Eye (tissue), 1 donor: ENCODE measurements around the gene PPP6R2.

Experiments used
- DNase-seq: peaks from one replicate; pipeline ENCODE4 v3.0.0-alpha.2; 2015

PPP6R2 gene

DNA sequence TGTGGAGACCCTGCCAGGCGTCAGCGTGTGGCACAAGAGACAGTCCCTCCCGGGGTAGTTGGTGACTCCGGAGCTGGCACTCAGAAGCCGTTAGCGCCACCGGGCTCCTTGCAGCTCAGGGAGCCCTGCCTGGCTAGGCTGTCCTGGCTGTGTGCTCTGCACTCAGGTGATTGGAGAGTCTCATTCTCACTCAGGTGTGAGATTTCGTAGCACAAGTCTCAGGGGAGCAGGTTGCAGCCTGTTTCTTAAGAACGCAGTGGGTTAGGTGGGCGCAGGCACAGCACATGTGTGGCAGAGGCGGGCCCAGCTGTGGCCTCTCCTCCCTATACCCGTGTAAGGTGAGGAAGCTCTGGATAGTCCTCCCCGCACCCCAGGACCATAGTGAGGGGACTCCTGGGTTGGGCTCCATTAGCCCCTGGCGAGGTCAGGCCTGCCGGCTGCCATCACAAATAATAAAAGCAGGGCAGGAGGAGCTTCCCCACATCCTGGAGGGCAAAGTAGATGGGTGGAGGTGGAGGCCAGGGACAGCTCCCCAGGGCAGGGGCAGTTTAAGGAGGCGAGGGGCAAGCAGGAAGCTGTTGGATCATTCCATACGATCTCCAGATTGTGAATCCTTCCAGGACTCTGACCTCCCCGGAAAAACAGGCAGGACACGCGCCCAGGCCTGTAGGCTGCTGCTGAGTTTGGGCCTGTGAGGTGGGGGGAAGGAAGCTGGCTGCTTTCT is 92.3 kb downstream of the PPP6R2 start:
- no peak for DNase-seq

DNA sequence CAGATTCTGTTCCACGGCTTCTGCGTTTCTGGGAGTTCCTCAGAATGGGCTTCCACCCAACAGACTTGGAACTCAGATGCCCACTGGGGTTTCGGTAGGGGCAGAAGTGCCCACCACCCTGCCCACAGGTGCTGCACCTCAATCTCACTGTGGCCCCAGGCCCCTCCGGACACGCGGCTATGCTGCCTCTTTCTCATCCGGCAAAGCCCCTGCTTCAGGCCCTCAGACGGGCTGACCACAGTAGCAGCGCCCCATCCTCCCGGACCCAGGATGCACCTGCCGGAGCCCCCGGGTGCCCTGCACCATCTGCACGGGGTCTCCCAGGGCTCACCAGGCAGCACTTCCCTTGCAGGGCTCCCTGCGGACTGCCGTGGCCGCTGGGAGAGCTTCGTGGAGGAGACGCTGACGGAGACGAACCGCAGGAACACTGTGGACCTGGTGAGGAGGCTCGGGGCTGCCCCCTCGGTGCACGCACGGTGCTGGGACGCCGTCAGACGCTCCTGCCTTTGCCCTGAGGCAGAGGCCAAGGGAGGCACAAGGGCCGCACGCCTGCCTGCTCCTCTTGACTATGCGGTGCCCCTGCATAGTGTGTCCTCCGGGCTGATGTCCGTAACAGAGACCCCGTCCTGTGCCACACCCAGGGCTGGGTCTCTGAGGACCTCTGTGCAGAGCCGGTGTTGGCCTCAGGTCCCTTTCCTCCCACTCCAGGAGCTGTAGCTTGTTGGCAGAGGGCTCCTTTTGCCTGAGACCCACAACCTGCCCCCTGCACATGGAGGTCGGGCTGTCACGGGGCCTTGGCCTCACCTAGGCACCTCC is 93.1 kb downstream of the PPP6R2 start:
- DNase-seq = no peak

DNA sequence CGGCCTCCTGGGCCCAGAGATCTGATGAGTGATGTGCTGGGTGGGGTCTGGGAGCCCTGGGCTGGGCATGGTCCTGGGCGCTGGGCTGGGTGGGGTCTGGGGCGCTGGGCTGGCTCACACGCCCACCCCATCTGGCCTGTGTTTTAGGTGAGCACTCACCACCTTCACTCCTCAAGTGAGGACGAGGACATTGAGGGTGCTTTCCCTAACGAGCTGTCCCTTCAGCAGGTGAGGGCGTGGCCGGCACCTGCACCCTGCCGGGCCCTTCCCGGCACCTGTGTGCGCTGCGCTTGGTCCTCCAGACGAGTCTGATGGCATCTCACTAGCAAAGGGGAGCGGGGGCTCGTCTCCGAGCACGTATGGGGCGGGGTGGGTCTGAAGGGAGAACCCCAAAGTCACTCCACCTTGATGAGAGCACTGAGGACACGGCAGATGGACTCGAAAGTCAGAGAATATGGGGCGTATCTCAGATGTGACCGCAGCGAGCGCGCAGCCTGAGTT is 93.8 kb downstream of the PPP6R2 start:
- DNase-seq = no peak

DNA sequence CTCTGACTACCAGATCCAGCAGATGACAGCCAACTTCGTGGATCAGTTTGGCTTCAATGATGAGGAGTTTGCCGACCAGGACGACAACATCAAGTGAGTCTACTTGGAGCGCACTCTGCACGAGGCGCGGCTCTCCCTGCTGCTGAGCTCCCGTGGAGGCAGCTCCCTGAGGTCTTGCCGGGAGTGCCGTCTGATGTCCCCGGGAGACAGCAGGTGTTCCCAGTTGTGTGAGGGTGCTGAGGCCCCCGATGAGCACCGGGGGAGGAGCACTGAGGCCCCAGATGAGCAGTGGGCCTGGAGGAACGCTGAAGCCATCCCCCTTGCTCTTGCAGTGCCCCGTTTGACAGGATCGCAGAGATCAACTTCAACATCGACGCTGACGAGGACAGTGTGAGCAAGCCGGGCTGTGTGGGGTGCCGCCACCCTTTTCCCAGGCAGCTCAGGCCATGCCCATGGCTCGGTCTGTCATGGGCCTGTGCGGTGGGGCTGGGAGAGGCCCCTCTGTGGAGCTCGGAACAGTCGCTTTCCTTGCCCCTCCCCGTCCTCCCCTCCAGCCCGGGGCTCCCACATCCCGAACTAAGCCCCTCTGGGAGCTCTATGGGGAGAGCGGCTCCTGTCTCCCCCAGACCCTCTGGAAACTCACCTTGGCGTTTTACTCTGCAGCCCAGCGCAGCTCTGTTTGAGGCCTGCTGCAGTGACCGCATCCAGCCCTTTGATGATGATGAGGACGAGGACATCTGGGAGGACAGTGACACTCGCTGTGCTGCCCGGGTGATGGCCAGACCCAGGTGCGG is 94.6 kb downstream of the PPP6R2 start:
- DNase-seq = no peak

DNA sequence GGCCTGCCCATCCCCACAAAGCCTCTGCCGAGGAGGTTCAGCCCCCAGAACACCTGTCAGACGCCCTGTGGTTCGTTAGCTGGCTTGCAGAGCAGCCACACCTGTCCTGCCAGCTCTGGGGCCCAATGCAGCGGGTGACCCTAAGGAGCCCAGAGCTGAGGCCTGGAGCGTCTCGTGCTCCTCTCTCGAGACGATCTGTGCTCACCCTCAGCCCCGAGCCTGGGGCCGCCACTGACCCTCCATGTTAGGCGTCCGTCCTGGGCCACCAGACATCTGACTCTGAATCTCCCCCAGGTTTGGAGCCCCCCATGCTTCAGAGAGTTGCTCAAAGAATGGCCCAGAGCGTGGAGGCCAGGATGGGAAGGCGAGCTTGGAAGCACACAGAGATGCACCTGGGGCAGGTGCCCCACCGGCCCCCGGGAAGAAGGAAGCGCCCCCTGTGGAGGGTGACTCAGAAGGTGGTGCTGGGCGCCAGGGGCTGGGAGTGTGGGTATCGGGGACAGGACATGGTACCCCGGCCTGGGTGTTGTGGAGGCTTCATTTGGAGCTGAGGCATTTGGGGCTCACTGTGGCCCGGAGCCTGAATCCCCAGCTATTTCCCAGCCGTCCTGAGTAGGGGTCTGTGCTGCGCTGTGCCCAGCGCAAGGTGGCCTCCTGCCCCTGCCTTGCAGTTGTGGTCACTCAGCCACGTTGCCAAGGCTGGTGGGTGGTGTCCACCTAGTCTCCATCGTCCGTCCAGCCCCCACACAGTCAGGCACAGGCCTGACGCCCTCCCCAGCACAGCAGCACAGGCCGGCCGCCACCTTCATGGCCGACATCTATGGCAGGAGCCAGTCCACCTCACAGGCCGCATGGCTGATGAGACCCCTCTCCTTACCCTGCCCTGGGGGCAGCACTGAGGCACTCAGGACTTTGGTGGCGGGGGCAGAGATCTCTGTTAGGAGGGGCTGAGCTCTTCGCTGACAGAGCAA is 95.5 kb downstream of the PPP6R2 start:
- no peak for DNase-seq

DNA sequence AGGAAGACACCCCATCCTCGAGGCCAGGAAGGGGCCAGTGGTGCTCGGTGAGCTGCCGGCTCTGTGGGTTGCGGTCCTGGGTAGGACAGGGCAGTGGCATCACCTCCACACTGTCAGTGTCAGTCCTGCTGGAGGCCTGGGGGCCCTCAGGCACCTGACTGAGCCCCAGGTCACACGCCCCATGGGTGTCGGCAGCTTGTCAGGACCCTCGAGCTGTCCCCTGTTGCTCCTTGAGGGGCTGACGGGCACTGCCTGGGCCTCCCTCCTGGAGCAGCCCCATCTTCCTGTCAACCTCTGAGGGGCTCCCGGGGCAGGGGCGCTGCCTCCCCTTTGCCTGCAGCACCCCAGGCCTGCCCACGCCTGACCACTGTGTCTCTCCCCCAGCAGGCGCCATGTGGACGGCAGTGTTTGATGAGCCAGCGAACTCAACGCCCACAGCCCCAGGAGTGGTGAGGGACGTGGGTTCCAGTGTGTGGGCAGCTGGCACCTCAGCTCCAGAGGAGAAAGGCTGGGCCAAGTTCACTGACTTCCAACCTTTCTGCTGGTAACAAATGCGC is 96.3 kb downstream of the PPP6R2 start:
- no peak for DNase-seq

DNA sequence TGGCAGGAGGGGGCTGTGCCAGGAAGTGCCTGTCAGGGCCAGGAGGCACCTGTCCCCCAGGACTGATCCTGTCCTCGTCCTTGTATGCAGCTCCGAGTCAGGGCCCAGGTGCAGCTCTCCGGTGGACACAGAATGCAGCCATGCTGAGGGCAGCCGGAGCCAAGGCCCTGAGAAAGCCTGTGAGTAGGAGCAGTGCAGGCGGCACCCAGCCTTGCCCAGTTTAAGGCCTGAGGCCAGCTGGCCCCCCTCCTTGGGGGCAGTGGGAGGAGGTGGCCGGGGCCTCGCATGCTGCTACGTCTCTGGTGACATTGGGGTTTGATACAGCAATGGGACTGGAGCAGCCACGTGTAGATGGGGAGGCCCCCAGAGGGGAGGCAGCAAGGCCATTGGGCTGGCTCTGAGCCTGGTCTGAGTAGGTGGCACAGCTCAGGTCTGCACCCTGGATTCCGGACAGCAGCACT is 96.8 kb downstream of the PPP6R2 start:
- DNase-seq = no peak

DNA sequence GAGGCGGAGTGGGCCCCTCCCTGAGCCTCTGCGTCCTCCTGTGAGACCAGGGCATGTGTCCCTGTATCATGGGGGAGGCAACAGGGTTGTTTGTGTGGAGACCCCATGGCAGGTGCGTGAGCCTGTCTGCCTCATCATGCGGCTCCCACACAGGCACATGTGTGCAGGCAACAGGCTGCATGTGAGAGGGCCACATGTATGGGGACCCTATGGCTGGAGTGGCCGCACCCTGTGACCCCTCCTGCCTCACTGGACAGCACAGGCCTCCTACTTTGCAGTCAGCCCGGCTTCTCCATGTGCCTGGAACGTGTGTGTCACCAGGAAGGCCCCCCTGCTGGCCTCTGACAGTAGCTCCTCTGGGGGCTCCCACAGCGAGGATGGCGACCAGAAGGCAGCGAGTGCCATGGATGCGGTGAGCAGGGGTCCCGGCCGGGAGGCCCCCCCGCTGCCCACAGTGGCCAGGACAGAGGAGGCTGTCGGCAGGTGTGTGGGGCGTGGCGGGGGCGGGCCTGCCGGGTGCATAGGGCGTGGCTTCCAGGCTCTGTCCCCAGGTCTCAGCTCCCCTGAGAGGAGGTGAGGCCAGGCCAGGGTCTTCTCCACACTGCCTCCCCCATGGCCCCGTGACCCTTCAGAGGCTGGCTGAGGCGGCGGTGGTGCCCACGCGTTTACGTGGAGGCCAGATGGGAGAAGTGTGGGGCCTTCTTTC is 97.6 kb downstream of the PPP6R2 start:
- DNase-seq = no peak

DNA sequence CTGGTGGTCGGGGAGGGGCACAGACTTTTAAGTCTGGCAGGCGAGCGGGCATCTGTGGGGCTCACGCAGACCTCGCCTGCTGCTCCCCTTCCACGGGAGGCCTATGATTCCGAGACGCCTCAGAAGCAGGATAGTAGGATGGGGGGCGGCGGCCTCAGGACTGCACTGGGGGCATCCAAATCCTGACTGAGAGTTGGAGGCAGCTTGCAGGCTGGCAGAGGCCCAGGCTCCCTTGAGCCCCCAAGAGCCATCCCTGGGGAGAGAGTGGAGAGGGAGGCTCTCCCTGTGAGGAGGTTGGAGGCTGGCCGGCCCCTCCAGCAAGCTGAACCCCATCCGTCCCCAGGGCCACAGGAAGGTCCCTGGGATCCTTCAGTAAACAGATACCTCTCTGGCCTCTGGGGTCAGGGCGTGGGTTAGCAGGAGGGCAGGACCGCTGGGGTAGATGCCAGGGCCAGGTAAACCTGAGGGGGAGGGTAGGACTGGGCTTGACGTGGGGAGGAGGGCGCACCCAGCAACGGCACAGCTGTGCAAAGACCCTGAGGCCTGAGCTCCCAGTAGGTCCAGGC is 98.4 kb downstream of the PPP6R2 start:
- DNase-seq = no peak

DNA sequence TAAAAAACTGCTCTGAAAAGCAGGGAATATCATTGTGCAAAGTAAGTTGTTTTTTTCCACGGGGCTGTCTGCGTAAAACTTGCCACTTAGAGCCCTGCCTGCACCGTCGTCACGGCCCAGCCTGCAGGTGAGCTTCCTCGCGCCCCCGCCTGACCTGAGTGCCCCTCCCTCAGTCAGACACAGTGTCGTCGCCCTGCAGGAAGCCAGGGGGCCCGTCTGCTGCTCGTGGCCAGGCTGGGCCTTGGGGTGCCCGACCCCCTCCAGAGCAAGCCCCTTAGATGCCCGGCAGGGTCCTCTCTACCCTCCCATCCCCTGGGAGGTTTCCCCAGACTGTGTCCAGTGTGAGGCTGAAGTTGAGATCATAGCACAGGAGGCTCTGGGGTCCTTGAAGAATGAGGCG is 100.1 kb downstream of the PPP6R2 start:
- no peak for DNase-seq

DNA sequence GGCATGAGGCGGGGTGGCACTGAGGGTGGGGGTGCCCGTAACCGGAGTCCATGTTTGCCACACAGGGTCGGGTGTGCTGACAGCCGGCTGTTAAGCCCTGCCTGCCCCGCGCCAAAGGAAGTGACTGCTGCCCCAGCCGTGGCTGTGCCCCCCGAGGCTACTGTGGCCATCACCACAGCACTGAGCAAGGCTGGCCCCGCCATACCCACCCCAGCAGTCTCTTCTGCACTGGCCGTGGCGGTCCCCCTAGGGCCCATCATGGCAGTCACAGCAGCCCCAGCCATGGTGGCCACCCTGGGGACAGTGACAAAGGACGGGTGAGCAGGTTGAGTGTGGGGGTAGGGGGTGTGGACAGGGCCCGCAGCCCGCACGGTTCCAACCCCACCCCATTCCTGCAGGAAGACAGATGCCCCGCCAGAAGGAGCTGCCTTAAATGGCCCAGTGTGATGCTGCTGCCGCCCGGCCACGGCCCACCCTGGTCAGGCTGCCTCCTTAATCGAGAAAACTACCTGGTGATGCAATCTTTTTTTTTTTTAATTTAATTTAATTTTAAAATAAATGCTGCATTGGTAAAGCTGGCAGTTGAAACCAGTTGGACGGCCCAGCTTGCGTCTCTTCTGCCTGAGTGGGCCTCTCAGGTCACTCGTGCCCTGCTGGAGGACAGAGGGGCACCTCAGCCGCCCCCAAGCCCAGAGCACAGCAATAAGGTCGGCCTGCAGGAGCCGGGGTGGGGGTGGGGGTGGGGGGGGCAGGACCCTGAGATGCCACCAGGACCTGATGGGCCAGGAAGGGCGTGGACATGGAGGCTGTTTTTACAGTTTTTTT is 100.9 kb downstream of the PPP6R2 start:
- DNase-seq = no peak

DNA sequence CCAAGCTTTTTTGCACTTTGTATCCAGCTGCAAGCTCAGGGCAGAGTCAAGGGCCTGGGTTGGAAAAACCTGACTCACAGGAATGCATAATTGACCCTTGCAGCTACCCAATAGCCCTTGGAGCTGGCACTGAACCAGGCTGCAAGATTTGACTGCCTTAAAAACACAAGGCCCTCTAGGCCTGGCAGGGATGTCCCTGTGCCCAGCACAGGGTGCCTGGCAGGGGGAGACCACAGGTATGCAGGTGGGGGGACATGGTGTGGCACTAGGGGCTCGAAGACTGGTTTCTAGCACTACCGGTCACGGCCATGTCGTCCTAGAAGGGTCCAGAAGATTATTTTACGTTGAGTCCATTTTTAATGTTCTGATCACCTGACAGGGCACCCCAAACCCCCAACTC is 101.5 kb downstream of the PPP6R2 start:
- no peak for DNase-seq

DNA sequence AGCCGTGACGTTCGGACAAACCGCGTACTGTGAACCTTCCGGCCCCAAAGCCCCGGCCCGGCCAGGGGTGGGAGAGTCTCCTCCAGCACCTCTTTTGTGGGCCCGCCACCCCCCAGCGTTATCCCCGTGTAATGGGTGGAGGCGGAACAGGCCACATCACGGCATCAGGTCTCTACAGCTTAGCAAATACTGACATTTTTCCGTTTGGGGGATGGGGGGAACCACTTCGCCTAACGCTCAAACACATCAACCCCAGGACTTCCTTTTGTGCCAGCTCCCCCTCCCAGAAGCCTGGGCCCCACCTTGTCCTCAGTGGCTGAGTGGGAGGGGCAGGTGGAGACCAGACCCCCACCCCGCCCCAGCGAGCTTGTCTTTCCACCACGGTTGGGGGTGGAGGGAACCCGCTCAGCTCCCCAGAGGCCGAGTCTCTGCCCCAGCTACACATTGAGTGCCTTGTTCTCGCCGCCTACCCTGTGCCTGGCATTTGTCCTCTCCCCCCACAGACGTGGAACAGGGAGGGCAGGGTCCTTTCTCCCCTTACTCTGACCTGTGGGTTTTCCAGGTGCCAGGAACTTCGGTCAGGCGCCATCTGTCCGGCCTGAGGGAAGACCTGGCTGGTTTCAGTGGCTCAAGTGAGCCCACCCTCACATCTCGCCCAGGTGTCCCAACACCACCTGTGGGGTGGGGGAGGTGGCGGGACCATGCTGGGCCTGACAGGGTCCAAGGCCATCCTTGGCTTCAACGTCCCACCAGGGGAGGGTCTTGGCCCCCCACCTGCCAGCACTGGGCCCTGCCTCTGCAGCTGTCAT is 102.1 kb downstream of the PPP6R2 start:
- no peak for DNase-seq

DNA sequence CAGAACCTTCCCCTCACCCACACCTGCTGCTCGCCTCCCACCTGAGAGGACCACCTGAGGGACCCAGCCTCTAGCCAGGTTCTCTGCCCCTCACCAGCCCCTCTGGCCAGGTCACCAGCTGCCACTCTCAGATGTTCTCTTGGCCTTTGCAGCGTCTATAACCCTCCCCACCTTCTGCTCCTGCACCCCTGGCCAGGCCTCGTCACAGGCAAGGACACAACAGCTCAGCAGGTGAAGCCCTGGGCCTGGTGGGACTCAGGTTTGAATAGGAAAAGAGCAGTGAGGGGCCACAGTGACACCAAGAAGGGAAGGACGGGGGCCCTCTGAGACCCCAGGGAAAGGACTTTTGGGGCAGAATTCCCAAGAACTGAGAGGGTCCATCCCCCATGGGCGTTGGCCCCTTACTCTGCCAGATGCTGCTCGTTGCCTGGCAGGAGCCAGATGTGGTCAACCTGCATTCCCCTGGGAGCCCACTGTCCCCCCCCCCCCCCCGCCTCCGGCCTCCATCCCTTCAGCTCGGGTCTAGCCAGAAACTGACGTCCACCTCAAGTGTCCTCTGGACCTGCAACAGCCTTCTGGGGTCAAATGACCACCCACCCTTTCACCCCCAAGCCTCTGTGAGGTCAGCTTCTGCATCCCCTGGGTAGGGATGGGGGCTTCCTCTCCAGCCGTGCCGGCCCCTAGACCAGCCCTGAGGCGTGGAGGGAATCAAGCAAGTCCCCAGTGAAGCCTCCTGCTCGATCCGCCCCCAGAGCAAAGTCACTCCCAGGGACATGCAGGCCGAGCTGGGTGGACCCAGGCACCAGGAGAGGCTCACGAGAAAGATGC is 103.0 kb downstream of the PPP6R2 start:
- no peak for DNase-seq

DNA sequence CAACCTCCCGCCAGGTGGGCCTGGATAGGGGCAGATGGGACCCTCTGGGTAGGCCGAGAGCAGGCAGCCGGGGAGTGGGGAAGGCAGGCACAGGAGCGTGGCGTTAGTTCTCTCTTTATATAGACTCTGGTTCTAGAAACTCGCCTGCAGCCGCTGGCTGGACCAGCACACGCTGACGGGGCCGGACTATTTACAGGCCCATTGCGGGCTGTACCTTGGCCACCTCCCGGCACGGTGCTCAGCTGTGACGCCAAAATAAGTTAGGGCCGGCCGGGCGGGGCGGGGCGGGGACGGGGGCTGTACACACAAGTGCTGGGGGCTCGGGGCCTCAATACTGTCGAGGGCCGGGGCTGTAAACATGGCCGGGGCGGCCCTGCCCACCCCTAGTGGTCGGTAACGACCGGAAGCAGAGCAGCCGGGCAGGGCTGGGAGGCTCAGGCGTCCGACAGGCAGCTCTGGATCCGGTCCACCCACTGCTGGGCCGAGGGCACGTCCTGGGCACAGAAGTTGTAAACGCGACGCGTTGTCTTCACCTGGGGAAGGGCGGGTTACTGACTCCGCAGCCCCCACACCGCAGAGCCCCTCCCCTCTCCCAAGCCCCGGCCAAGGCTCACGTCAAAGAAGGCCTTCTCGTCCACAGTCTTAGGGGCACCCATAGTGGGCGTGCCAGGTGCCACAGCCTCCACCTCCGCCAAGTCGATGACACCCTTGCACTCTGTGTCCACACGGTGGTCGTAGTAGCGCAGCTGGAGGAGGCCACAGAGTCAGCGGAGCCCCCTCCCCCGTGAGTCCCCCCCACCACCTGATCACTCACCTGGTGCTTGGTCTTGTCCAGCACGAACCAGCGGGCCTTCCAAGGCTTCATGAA is 103.8 kb downstream of the PPP6R2 start:
- DNase-seq = no peak

DNA sequence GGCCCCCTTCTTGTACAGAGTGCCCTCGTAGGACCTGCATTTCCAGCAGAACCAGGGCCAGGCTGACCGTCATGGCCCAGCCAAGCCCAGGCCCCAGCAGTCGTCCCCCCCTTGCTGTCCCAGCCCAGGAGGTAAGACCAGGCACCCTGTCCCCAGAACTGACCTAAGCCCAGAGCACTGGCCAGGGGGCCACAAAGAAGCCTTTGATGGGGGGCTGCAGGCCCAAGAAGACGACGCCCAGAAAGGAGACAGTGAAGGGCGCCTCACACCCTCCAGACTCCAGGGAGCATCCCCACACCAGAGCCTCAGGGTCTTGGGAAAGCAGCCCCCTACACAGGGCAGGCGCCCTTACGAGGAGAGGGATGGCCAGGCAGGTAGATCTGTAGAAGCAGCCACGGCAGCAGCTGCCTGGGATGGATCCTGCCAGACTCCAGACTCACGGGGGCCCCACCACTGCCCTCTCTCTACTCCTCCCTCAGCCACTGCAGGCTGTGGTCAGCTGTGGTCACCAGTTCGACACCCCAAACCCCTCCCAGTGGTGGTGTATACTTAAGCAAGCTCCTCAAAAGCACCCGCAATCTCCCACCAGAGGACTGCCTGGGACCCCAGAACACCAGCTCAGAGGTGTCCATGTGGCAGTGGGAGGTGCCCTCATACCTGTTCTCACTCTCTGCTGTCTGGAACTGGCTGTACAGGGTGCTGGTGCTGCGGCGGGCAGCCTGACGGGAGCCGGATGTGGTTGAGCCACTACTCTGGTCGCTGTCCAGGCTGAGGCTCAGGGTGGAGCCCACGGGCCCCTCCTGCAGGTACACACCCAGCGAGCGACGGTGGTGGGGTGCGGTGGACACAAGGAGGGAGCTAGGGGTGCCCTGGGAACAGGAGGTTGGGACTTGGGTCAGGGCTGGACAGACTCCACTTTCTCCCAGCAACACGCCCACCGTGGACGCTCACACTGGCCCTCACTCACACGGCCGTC is 104.7 kb downstream of the PPP6R2 start:
- DNase-seq = no peak
